ENCODE results near the gene MAP7D2. TPM values are rescaled to one million over a fixed set of nuclear protein-coding genes. Genes with fewer than 3 reads are reported as not detected.
A peak's percentile ranks its signal among the peaks of the same experiment; 100 is the strongest.

MAP7D2 gene
- total and polyA plus RNA-seq, 2 of the 13 experiments (the other 11 are each of a cell fraction or from before 2014, with no cell fraction given): 9.6 to 10.5 TPM

DNA sequence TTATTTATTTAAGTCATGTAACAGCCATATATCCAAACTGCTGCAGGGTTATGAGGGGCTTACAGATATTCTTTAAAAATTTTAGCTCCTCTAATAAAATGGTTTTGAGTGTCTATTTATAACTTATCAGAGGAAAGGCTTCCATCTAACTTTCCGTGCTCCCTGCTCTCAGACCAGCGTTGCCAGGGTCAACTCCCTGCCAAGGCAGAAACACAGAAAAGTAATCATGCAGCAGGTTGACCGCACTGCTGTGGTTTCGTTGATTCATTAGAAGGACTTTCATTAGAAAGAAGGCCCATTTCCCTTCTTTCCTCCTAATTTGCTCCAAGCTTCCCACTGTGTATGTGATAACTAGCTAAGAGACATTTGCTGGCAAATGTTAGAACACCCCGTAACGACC, 159.8 kb downstream of the MAP7D2 start (continued):
- TF ChIP-seq TRAFD1 (CRISPR knock-in tag; IDR thresholded peaks at IDR 0.05; ENCODE audit: borderline replicate concordance): no peak
- TF ChIP-seq ZNF75D (CRISPR knock-in tag; IDR thresholded peaks at IDR 0.05; ENCODE audit: borderline replicate concordance): no peak

MicroRNAs within 50 kb of the gene (microRNA counts, 767-probe panel; counts per million panel counts)
- not detected for microRNA hsa-miR-23c

Small RNAs within 50 kb of the gene (microRNA-seq; reads per million reads assigned to microRNA genes)
- 1.9 reads per million, percentile 8 among the genes with 10 or more reads in this experiment for gene MIR23C

Small RNAs within 50 kb of the gene (small RNA-seq; reads per million reads assigned to genes)
- gene MIR23C (ENCODE audit: insufficient read depth in 2 of 3, insufficient read length in 3 of 3, low read depth in 2 of 3, low replicate concordance in 1 of 3): 0 to 0.10 (median 0) reads per million in 3 experiments
- gene RF00019 (ENCODE audit: insufficient read depth in 2 of 3, insufficient read length in 3 of 3, low read depth in 2 of 3, low replicate concordance in 1 of 3): 0 reads per million in 3 experiments
- 4.3 to 6.8 (median 4.9) reads per million in 3 experiments for gene RF00493 (ENCODE audit: insufficient read depth in 2 of 3, insufficient read length in 3 of 3, low read depth in 2 of 3, low replicate concordance in 1 of 3)
- 0 reads per million in 3 experiments for gene RF00494 (ENCODE audit: insufficient read depth in 2 of 3, insufficient read length in 3 of 3, low read depth in 2 of 3, low replicate concordance in 1 of 3)

Other genes starting within 250 kb of the MAP7D2 start
- 10.4 and 12.6 TPM in 2 replicates for gene SH3KBP1, start 229.3 kb downstream of the MAP7D2 start, total RNA-seq (2016; rRNA removed; fragmentation: Illumina TruSeq; extraction: Trizol)
- 9.2 and 10.0 TPM in 2 replicates for gene SH3KBP1, start 229.3 kb downstream of the MAP7D2 start, polyA plus RNA-seq (2011; rRNA removed)
- gene BCLAF3, start 125.8 kb downstream of the MAP7D2 start, total RNA-seq (2016; rRNA removed; fragmentation: Illumina TruSeq; extraction: Trizol): 2.3 and 2.7 TPM in 2 replicates
- gene BCLAF3, start 125.8 kb downstream of the MAP7D2 start, polyA plus RNA-seq (2011; rRNA removed): 1.5 and 1.8 TPM in 2 replicates
- gene EIF1AX, start 24.9 kb upstream of the MAP7D2 start, total RNA-seq (2016; rRNA removed; fragmentation: Illumina TruSeq; extraction: Trizol): 82.7 and 124 TPM in 2 replicates
- 24.9 and 35.1 TPM in 2 replicates for gene EIF1AX, start 24.9 kb upstream of the MAP7D2 start, polyA plus RNA-seq (2011; rRNA removed)
- 357 and 581 TPM in 2 replicates for gene RPS6KA3, start 150.0 kb upstream of the MAP7D2 start, total RNA-seq (2016; rRNA removed; fragmentation: Illumina TruSeq; extraction: Trizol)
- gene RPS6KA3, start 150.0 kb upstream of the MAP7D2 start, polyA plus RNA-seq (2011; rRNA removed): 227 and 314 TPM in 2 replicates

Data from HepG2 (cell line).